ENCODE data around the gene FAM168A.

Gene FAM168A

DNA sequence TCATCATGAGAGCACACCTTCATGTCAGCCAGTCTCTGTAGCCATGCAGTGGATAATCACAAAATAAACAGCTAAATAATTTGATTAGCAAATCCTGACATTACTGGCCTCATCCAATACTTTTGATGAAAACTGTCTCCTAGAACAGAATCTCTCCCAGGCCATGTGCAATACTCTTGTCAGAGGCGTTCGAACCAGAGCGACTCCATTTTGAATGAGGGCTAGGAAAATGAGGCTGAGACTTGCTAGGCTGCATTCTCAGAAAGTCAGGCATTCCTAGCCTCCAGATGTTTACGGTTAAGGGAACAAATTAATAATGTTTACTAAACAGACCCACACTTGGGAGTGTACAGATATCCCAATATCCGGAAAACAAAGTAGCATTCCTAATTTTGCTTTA, 69.9 kb downstream of the FAM168A start:
- no peak overlapping the region for H3K4me3 ChIP-seq (replicated peaks; ENCODE audit: insufficient read depth, low read length)
- no peaks in the 10 kb centered on the region for H3K27me3 ChIP-seq (ENCODE audit: insufficient read depth, poor library complexity, severe bottlenecking)
- TF ChIP-seq, protein P1, sequence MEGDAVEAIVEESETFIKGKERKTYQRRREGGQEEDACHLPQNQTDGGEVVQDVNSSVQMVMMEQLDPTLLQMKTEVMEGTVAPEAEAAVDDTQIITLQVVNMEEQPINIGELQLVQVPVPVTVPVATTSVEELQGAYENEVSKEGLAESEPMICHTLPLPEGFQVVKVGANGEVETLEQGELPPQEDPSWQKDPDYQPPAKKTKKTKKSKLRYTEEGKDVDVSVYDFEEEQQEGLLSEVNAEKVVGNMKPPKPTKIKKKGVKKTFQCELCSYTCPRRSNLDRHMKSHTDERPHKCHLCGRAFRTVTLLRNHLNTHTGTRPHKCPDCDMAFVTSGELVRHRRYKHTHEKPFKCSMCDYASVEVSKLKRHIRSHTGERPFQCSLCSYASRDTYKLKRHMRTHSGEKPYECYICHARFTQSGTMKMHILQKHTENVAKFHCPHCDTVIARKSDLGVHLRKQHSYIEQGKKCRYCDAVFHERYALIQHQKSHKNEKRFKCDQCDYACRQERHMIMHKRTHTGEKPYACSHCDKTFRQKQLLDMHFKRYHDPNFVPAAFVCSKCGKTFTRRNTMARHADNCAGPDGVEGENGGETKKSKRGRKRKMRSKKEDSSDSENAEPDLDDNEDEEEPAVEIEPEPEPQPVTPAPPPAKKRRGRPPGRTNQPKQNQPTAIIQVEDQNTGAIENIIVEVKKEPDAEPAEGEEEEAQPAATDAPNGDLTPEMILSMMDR (IDR thresholded peaks at IDR 0.05; ENCODE audit: insufficient read depth, low read length): no peak
- TF ChIP-seq SPI1 (IDR thresholded peaks at IDR 0.05; ENCODE audit: borderline replicate concordance, low read depth) (no peak), POLR2AphosphoS5 (IDR thresholded peaks at IDR 0.05; ENCODE audit: low read depth) (no peak), GABPA (IDR thresholded peaks at IDR 0.05; ENCODE audit: low read depth) (no peak)
- TF ChIP-seq, protein P2, sequence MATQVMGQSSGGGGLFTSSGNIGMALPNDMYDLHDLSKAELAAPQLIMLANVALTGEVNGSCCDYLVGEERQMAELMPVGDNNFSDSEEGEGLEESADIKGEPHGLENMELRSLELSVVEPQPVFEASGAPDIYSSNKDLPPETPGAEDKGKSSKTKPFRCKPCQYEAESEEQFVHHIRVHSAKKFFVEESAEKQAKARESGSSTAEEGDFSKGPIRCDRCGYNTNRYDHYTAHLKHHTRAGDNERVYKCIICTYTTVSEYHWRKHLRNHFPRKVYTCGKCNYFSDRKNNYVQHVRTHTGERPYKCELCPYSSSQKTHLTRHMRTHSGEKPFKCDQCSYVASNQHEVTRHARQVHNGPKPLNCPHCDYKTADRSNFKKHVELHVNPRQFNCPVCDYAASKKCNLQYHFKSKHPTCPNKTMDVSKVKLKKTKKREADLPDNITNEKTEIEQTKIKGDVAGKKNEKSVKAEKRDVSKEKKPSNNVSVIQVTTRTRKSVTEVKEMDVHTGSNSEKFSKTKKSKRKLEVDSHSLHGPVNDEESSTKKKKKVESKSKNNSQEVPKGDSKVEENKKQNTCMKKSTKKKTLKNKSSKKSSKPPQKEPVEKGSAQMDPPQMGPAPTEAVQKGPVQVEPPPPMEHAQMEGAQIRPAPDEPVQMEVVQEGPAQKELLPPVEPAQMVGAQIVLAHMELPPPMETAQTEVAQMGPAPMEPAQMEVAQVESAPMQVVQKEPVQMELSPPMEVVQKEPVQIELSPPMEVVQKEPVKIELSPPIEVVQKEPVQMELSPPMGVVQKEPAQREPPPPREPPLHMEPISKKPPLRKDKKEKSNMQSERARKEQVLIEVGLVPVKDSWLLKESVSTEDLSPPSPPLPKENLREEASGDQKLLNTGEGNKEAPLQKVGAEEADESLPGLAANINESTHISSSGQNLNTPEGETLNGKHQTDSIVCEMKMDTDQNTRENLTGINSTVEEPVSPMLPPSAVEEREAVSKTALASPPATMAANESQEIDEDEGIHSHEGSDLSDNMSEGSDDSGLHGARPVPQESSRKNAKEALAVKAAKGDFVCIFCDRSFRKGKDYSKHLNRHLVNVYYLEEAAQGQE (IDR thresholded peaks at IDR 0.05; ENCODE audit: insufficient replicate concordance, low read depth): no peak
- no peak for DNase-seq (ENCODE audit: low read depth in 1 of 2, low spot score in 1 of 2)
- no peak overlapping the region for H3K27ac ChIP-seq (replicated peaks)

DNA sequence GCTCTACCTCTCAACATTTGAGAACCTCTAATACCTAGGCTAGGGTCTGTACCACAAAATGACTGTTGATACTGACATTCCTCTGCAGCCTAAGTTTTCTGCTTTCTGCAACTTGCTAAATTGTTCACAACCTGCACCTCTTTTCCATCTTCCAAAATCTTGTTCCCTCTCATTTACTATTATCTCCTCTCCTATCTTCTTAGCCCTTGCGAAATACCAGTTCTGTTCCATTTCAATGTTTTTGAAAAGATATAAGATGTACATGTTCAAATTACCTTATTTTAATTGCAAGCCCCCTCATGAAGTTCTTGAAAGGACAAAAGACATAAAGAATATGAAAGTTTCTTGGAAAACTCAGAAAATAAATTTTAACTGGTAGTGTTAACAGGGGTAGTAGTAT, 72.3 kb downstream of the FAM168A start:
- H3K27ac ChIP-seq (replicated peaks): no peak overlapping the region
- DNase-seq (ENCODE audit: low read depth in 1 of 2, low spot score in 1 of 2): no peak
- no peak overlapping the region for H3K4me3 ChIP-seq (replicated peaks; ENCODE audit: insufficient read depth, low read length)
- H3K27me3 ChIP-seq (ENCODE audit: insufficient read depth, poor library complexity, severe bottlenecking): no peaks in the 10 kb centered on the region
- TF ChIP-seq, protein P1 (IDR thresholded peaks at IDR 0.05; ENCODE audit: insufficient read depth, low read length): no peak

DNA sequence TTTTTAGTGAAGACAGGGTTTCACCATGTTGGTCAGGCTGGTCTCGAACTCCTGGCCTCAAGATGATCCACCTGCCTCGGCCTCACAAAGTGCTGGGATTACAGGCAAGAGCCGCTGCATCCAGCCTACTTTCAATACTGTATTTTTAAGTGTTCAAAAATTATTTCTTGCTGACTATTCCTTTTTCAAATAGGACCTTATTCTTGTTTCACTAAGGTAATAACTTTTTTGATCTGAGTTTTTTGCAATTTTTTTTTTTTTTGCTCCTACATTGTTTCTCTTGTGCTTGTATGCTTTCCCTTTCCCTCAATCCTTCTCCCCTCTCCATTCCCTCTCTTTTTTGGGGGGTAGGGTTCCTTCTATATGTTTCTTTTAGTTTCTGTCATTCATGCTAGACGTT, 73.1 kb downstream of the FAM168A start:
- no peaks in the 10 kb centered on the region for H3K27me3 ChIP-seq (ENCODE audit: insufficient read depth, poor library complexity, severe bottlenecking)
- H3K4me3 ChIP-seq (replicated peaks; ENCODE audit: insufficient read depth, low read length): no peak overlapping the region
- no peak for DNase-seq (ENCODE audit: low read depth in 1 of 2, low spot score in 1 of 2)
- no peak overlapping the region for H3K27ac ChIP-seq (replicated peaks)
- TF ChIP-seq, protein P1 (IDR thresholded peaks at IDR 0.05; ENCODE audit: insufficient read depth, low read length): no peak
- TF ChIP-seq SPI1 (IDR thresholded peaks at IDR 0.05; ENCODE audit: borderline replicate concordance, low read depth): no peak

DNA sequence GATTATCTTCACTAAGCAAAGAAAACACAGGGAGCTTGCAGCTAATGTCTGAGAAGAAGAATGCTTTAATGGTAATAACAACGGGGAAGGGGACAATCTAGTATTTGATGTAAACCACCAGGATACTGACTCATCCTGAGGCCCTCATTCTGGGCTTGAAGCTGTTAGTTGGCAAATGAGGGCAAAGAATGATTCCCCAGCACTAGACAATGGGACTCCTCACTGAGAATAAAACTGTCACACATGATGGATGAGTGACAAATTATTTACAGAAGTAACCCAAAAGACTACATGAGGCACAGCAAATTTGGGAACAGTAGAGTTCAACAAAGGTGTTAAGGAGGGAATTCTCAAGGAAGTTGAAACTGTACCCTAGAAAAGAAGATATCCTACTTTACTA, 76.3 kb downstream of the FAM168A start:
- DNase-seq (ENCODE audit: low read depth in 1 of 2, low spot score in 1 of 2): no peak
- H3K4me3 ChIP-seq (replicated peaks; ENCODE audit: insufficient read depth, low read length): no peak overlapping the region
- no peak for TF ChIP-seq GABPA (IDR thresholded peaks at IDR 0.05; ENCODE audit: low read depth)
- no peak for TF ChIP-seq SPI1 (IDR thresholded peaks at IDR 0.05; ENCODE audit: borderline replicate concordance, low read depth)
- TF ChIP-seq, protein P1 (IDR thresholded peaks at IDR 0.05; ENCODE audit: insufficient read depth, low read length): no peak
- TF ChIP-seq, protein P2 (IDR thresholded peaks at IDR 0.05; ENCODE audit: insufficient replicate concordance, low read depth): no peak
- no peak for TF ChIP-seq POLR2AphosphoS5 (IDR thresholded peaks at IDR 0.05; ENCODE audit: low read depth)
- H3K27me3 ChIP-seq (ENCODE audit: insufficient read depth, poor library complexity, severe bottlenecking): no peaks in the 10 kb centered on the region
- H3K27ac ChIP-seq (replicated peaks): no peak overlapping the region

Measured in HL-60 (cell line).